Endothelial cell of umbilical vein (primary cell): ENCODE data around the gene ZNF483. TPM values are rescaled to one million over a fixed set of nuclear protein-coding genes. Genes with fewer than 3 reads are reported as not detected.

Experiments
- BruUV-seq: library from RNA; stranded (reverse); fragments of 400-500 nt; replicated peaks from 2 replicates; lab custom pipeline; 2021; lab: Mats Ljungman, UMichigan
- CTCF ChIA-PET: fragments of 300-600, 350-600 bp; sonication (Branson Sonifier 250); formaldehyde crosslinking; loops from one replicate; lab custom pipeline; 2021; ENCODE audit warnings: antibody characterized with exemption, inconsistent platforms; lab: Charles Lee
- POLR2A ChIA-PET: fragments of 300-600, 350-600 bp; sonication (Branson Sonifier 250); formaldehyde crosslinking; loops from one replicate; lab custom pipeline; 2021; ENCODE audit warnings: antibody characterized with exemption, inconsistent platforms; lab: Charles Lee
- DNase-seq: peaks from one replicate; pipeline ENCODE4 v3.0.0-alpha.2; 2011; ENCODE audit warnings: low read depth, low spot score
- FAIRE-seq: peaks from 2 replicates; lab custom pipeline; 2011; peaks lifted over from hg19 to GRCh38; lab: Jason Lieb, UNC
- H2AFZ ChIP-seq: 2 replicates; pipeline ENCODE4 v1.6.0; 2012; ENCODE audit warnings: low read depth, low read length, control low read depth, inconsistent platforms
- H3K27ac ChIP-seq: 2 replicates; pipeline ENCODE4 v1.5.1; 2011; ENCODE audit warnings: low read depth, mild to moderate bottlenecking, control low read depth, low read length, moderate library complexity; ENCODE audit not compliant: insufficient read depth
- H3K27me3 ChIP-seq, 2 experiments: 2 replicates each; pipeline versions ENCODE4 v1.6.0 to v1.6.1; 2011; ENCODE audit warnings: low read length in 2 of 2, mixed read lengths in 1 of 2; ENCODE audit not compliant: control insufficient read depth in 2 of 2, insufficient read depth in 2 of 2
- H3K36me3 ChIP-seq, 2 experiments: 2 replicates in 1 of 2; 3 replicates in 1 of 2; pipeline ENCODE4 v1.5.1; 2011; ENCODE audit warnings: low read length in 2 of 2, mild to moderate bottlenecking in 1 of 2, moderate library complexity in 1 of 2; ENCODE audit not compliant: control insufficient read depth in 2 of 2, insufficient read depth in 2 of 2; ENCODE audit errors: extremely low read depth in 1 of 2
- H3K4me1 ChIP-seq: 3 replicates; pipeline ENCODE4 v1.5.1; 2011; ENCODE audit warnings: mild to moderate bottlenecking, low read length; ENCODE audit not compliant: control insufficient read depth, insufficient read depth; ENCODE audit errors: extremely low read depth
- H3K4me2 ChIP-seq: 2 replicates; pipeline ENCODE4 v1.6.1; 2011; ENCODE audit warnings: low read length, control low read depth, mixed read lengths; ENCODE audit not compliant: insufficient read depth
- H3K4me3 ChIP-seq, 3 experiments: fragments of 200-600 bp in 1 of 3; sonication (generic), shearing (Covaris generic) in 1 of 3; replicated peaks in 1 of 3; 2 replicates each; pipeline ENCODE4 v1.5.1; 2011 to 2016; ENCODE audit warnings: control low read depth in 3 of 3, low read length in 3 of 3, mild to moderate bottlenecking in 2 of 3, inconsistent platforms in 1 of 3, low read depth in 1 of 3, moderate library complexity in 1 of 3; ENCODE audit not compliant: insufficient read depth in 1 of 3
- H3K79me2 ChIP-seq: 2 replicates; pipeline ENCODE4 v1.6.0; 2012; ENCODE audit warnings: low read length, inconsistent platforms; ENCODE audit not compliant: control insufficient read depth, insufficient read depth
- H3K9ac ChIP-seq: replicated peaks from 2 replicates; pipeline ENCODE3; 2011; ENCODE audit warnings: low read length, control low read depth; ENCODE audit not compliant: insufficient read depth; ENCODE audit errors: extremely low read depth
- H3K9me1 ChIP-seq: replicated peaks from 3 replicates; pipeline ENCODE4 v1.6.0; 2011; ENCODE audit warnings: mild to moderate bottlenecking, low read length; ENCODE audit not compliant: control insufficient read depth, insufficient read depth; ENCODE audit errors: extremely low read depth
- H3K9me3 ChIP-seq: replicated peaks from 2 replicates; pipeline ENCODE4 v1.5.1; 2012; ENCODE audit warnings: low read length, inconsistent platforms; ENCODE audit not compliant: control insufficient read depth, insufficient read depth
- H4K20me1 ChIP-seq: replicated peaks from 2 replicates; pipeline ENCODE3; 2011; ENCODE audit warnings: mild to moderate bottlenecking, low read length; ENCODE audit not compliant: control insufficient read depth, insufficient read depth; ENCODE audit errors: extremely low read depth
- EZH2 ChIP-seq: IDR thresholded peaks from 2 replicates; pipeline ENCODE4 v1.6.1; 2012; ENCODE audit warnings: borderline replicate concordance, low read depth, mild to moderate bottlenecking, moderate library complexity, low read length, inconsistent platforms; ENCODE audit not compliant: severe bottlenecking
- FOS ChIP-seq: IDR thresholded peaks from 2 replicates; pipeline ENCODE4 v1.6.1; 2011; ENCODE audit warnings: mild to moderate bottlenecking, low read length, moderate library complexity, borderline replicate concordance; ENCODE audit not compliant: insufficient read depth
- GATA2 ChIP-seq: IDR thresholded peaks from 2 replicates; pipeline ENCODE4 v1.7.0; 2011; ENCODE audit warnings: low read depth, mild to moderate bottlenecking, moderate library complexity, mixed read lengths, low read length; ENCODE audit not compliant: insufficient read length, insufficient read depth
- JUN ChIP-seq: IDR thresholded peaks from 2 replicates; pipeline ENCODE4 v1.6.1; 2011; ENCODE audit warnings: borderline replicate concordance, low read depth; ENCODE audit not compliant: insufficient read length, insufficient read depth
- MYC ChIP-seq: IDR thresholded peaks from one replicate; pipeline ENCODE4 v1.6.1; 2011; ENCODE audit warnings: mild to moderate bottlenecking, low read depth, low read length
- POLR2A ChIP-seq: IDR thresholded peaks from 2 replicates; pipeline ENCODE4 v1.6.1; 2012; ENCODE audit warnings: low read depth, mild to moderate bottlenecking, control low read depth, low read length
- POLR2AphosphoS5 ChIP-seq: IDR thresholded peaks from 2 replicates; pipeline ENCODE4 v1.6.1; 2012; ENCODE audit warnings: low read depth, mild to moderate bottlenecking, control low read depth, low read length, moderate library complexity; ENCODE audit not compliant: insufficient read depth
- dilution Hi-C: fragments of 300-500 bp; cut with MboI; formaldehyde crosslinking; loops from one replicate; pipeline ENCODE4 v1.15.0; 2019; ENCODE audit warnings: low sequenced_read_pairs; ENCODE audit not compliant: extremely low pct_ligation_motif_present
- intact Hi-C: fragments of 100-400 bp; cut with micrococcal nuclease; formaldehyde crosslinking; loops from one replicate; pipeline ENCODE4 v1.10.0; 2022
- polyA plus RNA-seq, 4 experiments: library from polyadenylated mRNA; depleted of rRNA in 3 of 4; stranded (reverse) in 3 of 4; unstranded in 1 of 4; fragments of >200 nt; gene quantifications; 2 replicates each; pipeline versions ENCODE4 v1.2.1 to v1.2.3, GENCODE V29; 2011 to 2012; ENCODE audit warnings: missing spikeins in 1 of 4
- total RNA-seq: library from RNA; stranded (reverse); gene quantifications from 2 replicates; pipeline ENCODE4 v1.2.3, GENCODE V29; 2021
- TF ChIP-seq, protein P1 (sequence below), 2 donors: IDR thresholded peaks; 1 replicate in 1 of 2; 2 replicates in 1 of 2; pipeline ENCODE4 v1.5.1; 2011; ENCODE audit warnings: low read length in 2 of 2, mild to moderate bottlenecking in 2 of 2, moderate library complexity in 2 of 2, control low read depth in 1 of 2, inconsistent platforms in 1 of 2, low read depth in 1 of 2; ENCODE audit not compliant: insufficient read depth in 1 of 2; ENCODE audit errors: extremely low read depth in 1 of 2
- TF ChIP-seq, protein P2 (sequence below): IDR thresholded peaks from 2 replicates; pipeline ENCODE4 v1.6.1; 2011; ENCODE audit not compliant: insufficient read depth, insufficient read length

The ZNF483 gene
- total and polyA plus RNA-seq, 2 donors (not counting 3 experiments of a cell fraction or from before 2014, with no cell fraction given): 0.23 to 2.0 TPM

DNA sequence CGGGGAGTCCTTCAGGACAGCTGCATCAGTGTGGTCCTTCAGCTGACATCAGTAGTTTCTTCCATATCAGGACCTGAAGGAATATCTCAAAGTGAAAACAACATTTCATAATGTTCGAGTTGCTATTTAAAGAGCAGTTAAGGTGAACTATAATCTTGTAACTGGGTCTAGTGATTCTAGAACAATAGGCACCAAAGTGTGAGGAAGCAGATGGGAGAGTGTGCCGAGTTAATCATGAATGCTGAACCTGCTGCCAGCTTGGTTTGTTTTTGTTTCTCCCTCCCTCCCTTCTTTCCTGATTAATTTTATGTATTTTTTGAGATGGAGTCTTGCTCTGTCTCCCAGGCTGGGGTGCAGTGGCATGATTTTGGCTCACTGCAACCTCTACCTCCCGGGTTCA lies 78.1 kb downstream of the ZNF483 start:
- ChIA-PET POLR2A (no interaction called here), CTCF (interaction anchor here (0.7 to 3.3 kb wide), 3 partner anchors 10 to 18 kb away, joined by 3 to 30 read pairs (median 4); no protein-coding TSS in a partner anchor)
- Histone ChIP-seq H2AFZ (peak overlapping the region; percentile 2), H3K4me3 (no peak overlapping the region), H3K4me2 (peak overlapping the region; percentile 24), H4K20me1 (no peaks in the 10 kb centered on the region), H3K79me2 (peaks cover 6% of the 10 kb centered on the region), H3K9me1 (no peaks in the 10 kb centered on the region), H3K4me1 (peaks cover 30% of the 10 kb centered on the region), H3K27me3 (no peaks in the 10 kb centered on the region), H3K9ac (peak overlapping the region; percentile 45), H3K27ac (peak overlapping the region; percentile 77), H3K9me3 (no peaks in the 10 kb centered on the region), H3K36me3 (no peaks in the 10 kb centered on the region)
- intact Hi-C loops: no loop called here
- TF ChIP-seq POLR2A (no peak), FOS (no peak), JUN (no peak), POLR2AphosphoS5 (no peak), EZH2 (no peak), MYC (no peak), GATA2 (no peak)
- TF ChIP-seq, protein P1, sequence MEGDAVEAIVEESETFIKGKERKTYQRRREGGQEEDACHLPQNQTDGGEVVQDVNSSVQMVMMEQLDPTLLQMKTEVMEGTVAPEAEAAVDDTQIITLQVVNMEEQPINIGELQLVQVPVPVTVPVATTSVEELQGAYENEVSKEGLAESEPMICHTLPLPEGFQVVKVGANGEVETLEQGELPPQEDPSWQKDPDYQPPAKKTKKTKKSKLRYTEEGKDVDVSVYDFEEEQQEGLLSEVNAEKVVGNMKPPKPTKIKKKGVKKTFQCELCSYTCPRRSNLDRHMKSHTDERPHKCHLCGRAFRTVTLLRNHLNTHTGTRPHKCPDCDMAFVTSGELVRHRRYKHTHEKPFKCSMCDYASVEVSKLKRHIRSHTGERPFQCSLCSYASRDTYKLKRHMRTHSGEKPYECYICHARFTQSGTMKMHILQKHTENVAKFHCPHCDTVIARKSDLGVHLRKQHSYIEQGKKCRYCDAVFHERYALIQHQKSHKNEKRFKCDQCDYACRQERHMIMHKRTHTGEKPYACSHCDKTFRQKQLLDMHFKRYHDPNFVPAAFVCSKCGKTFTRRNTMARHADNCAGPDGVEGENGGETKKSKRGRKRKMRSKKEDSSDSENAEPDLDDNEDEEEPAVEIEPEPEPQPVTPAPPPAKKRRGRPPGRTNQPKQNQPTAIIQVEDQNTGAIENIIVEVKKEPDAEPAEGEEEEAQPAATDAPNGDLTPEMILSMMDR (IDR thresholded peaks at IDR 0.05; ENCODE audit: extremely low read depth in 1 of 2, insufficient read depth in 1 of 2, low read depth in 1 of 2, low read length in 2 of 2): no peak
- TF ChIP-seq, protein P2, sequence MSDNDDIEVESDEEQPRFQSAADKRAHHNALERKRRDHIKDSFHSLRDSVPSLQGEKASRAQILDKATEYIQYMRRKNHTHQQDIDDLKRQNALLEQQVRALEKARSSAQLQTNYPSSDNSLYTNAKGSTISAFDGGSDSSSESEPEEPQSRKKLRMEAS: no peak
- DNase-seq (peak; percentile 93), FAIRE-seq (peak; percentile 97)
- dilution Hi-C loops: no loop called here
- no TSS peak for BruUV-seq
